Ramos (cell line): ENCODE results near the gene ZIC1.

ENCODE experiments used
- in situ Hi-C: fragments of 300-500 bp; cut with MboI; formaldehyde crosslinking; loops from one replicate; pipeline ENCODE4 v1.14.3; 2022; ENCODE audit warnings: low sequenced_read_pairs; ENCODE audit not compliant: unreplicated experiment

ZIC1 gene

GRCh38 chr3:147409143-147410115, at the start of gene ZIC1:
Gene ZIC1 (plus strand): TSS chr3:147409365. CDS start chr3:147410113, 748 bp downstream.
- in situ Hi-C loops: no loop called here

GRCh38 chr3:147360051-147360439, 49.1 kb upstream of the ZIC1 start:
- in situ Hi-C loops: no loop called here

GRCh38 chr3:147360646-147361453, 48.3 kb upstream of the ZIC1 start:
- in situ Hi-C loops: no loop called here

GRCh38 chr3:147361454-147362420, 47.4 kb upstream of the ZIC1 start:
- in situ Hi-C loops: no loop called here

DNA sequence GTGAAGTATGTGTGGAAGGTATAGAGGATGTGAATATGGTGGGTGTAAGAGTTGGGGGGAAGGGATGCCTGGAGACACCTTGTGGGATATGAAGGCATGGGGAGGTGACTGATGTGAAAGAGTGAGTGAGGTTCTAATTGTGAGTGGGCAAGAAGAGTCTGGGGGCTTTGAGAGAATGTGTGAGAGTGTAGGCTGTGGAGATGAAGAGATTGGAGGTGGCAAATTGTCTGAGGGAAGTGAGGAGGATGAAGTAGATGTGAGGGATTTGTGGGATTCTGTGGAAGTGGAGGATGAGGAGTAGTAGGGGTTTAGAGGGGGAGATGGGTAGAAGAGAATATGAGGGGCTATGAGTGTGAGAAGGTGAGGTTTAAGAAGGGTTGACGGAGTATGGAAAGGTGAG, 44.4 kb upstream of the ZIC1 start:
- in situ Hi-C loops: no loop called here

- in situ Hi-C loops: no loop called here
Measured at GRCh38 chr3:147365196-147366115, 43.7 kb upstream of the ZIC1 start.

DNA sequence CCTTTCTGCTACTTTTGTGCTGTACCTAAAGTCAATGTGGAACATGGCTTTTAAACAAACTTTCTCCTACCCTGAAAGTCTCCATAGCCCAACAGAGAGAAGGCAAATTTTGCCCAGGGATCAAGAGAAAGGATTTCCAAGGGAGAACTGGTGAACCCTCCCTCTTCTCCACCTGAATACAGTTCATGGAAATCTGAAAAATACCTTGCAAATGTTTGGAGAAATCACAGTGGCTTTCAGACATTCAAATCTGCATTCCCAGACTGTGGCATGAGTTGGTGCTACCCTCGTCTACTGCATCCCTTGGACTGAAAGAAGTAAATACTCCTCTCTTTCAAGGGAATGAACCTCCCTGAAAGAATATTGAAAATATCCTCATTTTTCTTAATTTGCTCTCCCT, 41.5 kb upstream of the ZIC1 start:
- in situ Hi-C loops: no loop called here

GRCh38 chr3:147368151-147368550, 41.0 kb upstream of the ZIC1 start:
- in situ Hi-C loops: no loop called here

DNA sequence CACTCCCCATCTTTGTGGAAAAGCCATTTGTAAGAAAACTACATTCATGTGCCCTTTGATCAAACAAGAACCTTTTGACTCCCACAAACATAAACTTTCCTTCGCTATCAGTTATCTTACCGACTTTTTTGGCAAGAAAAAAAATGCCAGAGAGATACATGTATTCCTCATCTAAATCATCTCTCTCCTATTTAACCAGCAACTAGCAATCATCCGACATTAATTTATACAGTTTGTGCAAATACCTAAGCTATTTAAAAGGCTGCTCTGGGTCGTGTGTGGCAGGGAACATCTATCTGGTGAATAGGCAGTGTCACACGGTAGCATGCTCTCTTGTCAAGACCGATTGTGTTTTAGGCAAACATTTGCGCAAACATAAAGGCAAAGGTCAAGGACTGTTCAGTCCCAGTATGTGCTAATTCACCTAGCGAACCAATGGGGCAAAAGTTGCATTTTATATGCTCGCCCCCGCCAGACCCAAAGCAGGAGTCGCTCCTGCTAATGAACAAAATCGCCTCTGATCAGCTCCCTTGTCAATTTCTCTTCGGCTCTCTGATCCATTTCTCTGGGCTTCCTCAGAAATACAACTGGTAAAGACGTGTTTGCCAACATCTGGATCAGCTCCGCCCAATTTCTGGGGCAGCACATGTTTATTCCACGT, 40.5 kb upstream of the ZIC1 start:
- in situ Hi-C loops: no loop called here

DNA sequence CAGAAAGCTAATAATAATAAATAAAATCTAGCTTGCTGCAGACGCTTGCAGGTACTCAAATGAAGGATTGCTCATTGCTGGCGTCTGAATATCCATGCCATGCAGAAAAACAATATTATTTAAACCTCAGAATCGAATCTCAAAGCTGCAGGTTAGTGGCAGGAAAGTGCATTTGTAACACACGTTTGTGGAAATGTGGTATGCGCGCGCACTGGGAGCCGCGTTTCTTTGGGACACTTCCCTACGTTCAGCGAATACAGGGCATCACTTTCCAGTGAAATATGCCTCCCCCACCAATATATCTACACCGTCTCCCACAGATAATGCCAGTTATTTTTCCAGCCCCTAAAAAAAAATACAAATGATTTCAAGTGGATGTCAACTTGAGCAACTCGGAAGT, 39.9 kb upstream of the ZIC1 start:
- in situ Hi-C loops: no loop called here

GRCh38 chr3:147369661-147370123, 39.5 kb upstream of the ZIC1 start:
- in situ Hi-C loops: no loop called here

- in situ Hi-C loops: no loop called here
Measured at GRCh38 chr3:147370349-147370748, 38.8 kb upstream of the ZIC1 start.

DNA sequence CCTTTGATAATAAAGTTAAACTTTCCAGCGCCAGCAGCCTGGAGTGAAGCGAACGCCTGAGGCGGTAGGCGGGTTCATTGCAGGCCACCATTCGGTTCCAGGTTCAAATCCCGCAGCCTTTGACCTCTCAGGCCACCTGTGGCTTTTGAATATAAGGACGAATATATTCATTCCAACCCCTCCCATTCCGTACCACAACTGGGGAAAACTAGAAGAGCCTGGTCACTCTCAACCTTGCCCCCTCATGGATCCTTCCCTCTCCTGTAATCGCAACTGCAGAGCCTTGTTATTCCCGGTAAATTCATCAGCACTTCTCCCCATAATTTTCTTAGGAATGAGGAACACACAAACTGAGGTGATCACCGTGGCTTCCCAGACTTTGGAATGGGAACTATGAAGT, 38.0 kb upstream of the ZIC1 start:
- in situ Hi-C loops: no loop called here

GRCh38 chr3:147371771-147372340, 37.3 kb upstream of the ZIC1 start:
- in situ Hi-C loops: no loop called here

GRCh38 chr3:147372525-147373027, 36.6 kb upstream of the ZIC1 start:
- in situ Hi-C loops: no loop called here

GRCh38 chr3:147373301-147373700, 35.9 kb upstream of the ZIC1 start:
- in situ Hi-C loops: no loop called here

GRCh38 chr3:147377412-147378367, 31.5 kb upstream of the ZIC1 start:
- in situ Hi-C loops: no loop called here
